ENCODE data around the gene MMP28.

MMP28 gene

DNA sequence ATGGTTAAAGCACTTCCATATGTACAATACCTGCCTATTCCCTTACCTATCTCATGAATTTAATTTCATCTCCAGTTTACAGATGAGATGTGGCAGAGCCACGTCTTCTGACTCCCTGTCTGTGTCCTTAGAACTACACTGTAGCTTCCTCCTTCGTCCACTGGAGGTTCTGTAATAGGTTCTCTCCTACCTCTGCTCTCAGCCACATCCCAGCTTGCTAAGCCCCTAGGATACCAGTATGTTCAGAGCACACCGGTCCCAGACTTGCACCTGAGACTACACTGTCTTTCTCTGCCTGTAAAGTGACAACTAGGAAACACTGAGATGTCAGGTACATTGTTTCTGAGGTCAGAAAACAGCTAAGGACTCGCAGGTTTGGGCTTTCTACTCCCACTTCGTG, 67.8 kb downstream of the MMP28 start:
- no peak for DNase-seq

DNA sequence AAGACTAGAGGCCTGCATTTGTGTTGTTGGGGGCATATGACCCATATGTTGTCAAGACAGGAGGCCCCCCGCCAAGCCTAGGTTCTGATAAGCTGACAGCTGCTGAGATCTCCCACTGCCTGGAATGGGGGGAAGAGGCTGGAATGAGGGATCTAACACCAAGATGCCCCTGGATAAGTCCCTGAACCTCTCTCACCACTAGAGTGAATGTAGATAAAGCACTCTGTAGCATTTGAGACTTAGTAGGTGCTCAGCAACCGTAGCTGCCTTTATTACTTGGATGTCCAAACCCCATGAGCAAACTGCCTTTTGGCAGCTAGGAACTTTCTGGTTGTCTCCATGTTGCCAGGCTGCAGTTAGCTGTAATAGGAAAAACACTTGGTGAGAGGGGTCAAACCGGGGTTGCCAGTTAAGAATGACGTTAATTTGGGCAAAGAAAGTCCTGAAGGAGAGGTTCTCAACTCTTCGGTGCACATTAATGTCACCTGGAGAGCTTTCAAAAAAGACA, 68.4 kb downstream of the MMP28 start:
- no peak for DNase-seq

DNA sequence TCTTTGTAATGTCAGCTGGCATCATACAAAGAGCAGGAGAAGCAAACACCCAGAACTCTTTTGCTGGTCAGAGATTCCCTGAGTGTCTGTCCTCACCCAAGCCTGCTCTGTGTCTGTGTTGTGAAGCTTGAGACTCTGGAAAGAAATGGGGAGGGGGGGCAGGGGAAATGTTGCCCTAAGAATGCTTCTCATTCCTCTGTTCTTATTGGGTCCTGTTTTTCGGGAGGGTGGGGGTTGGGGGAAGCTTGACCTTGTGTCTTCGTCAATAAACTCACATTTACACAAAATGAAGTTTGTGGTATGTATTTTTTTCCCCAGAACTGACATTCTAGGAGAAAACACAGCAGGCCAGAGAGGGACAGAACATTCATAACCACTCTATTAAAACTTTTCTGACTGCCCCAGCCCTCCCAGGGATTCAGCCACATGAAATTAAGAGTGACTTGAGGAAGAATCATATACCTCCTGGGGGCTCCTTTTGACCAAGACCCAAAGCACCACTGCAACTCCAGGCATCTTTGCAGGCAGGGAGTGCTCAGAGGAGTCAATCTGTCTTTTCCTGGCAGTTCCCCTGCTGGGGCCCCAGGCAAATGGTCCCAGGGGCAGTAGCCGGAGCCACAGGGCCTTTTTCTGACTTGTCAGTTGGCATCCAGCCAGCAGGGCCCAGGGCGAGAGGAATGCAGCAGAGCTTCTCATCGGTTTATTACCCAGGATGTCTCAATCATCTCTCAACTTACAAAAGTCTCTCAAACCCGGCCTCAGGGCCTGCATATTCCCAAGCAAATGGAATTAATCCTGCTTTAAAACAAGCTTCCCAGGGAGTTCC, 69.1 kb downstream of the MMP28 start:
- DNase-seq, result peak in 1 of 51 donors; percentile 7

DNA sequence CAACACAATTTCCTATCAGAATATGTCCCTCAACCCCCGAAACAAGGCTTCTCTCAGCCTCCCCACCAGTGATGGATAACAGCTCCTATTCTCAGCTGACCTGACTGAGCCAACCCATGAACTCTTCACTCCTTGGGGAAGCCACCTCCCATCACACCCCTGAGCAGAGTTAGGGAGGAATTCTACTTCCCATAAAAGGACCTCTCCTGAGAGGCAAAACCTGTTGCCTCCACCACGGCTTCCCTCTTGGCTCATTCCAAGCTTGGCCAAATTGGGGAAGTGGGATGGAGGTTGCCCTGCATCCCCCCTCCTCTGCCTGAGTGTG, 69.7 kb downstream of the MMP28 start:
- DNase-seq, result no peak

DNA sequence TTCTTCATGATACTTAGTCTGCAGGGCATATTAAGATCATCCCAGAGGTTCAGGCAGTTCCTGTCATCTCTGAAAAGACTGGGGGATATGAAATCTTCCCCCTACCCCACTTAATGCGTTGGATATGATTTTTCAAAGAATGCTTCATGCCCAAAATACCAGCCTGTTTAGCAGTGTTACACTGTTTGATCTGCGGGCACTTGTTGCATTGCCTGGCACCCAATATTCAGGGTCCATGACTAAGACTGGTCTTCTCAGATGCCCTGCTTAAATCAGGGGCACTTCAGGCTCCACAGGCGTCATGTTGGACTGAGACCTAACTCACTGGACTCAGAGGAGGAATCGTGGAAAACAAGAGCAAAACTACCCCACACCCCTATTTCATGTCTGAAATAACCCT, 70.4 kb downstream of the MMP28 start:
- no peak for DNase-seq

DNA sequence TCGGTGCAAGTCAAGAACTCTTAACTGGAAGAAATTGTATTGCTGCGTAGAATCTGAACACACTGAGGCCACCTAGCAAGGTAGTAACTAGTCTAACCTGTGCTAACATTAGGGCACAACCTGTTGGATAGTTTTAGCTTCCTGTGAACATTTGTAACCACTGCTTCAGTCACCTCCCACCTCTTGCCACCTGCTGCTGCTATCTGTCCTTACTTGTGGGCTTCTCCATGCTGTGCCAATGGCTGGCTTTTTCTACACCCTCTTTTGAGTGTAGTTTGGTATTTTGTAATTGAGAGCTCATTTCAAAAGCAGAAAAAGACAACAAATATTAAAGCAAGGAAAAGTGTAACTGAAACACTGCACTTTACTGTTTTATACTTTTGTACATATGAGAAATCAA, 71.7 kb downstream of the MMP28 start:
- DNase-seq, result no peak

DNA sequence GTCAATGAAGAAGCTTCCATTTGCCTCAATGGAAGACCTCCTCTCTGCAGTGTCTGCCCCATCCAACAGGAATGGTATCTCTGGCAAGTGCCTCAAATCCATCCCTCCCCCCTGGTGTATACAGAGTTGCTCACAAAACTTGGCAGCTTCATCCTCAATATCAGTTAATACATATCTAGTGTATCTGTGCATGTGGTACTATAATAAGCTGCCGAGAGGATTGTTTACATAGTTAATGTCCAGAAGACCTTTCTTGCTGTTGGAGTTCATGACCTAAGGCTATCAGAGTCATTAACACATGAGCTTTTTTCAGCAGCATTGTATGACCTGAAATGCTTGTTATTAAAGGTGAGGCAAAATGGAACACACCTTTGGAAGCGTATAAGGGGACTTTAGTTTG, 78.0 kb downstream of the MMP28 start:
- no peak for DNase-seq

DNA sequence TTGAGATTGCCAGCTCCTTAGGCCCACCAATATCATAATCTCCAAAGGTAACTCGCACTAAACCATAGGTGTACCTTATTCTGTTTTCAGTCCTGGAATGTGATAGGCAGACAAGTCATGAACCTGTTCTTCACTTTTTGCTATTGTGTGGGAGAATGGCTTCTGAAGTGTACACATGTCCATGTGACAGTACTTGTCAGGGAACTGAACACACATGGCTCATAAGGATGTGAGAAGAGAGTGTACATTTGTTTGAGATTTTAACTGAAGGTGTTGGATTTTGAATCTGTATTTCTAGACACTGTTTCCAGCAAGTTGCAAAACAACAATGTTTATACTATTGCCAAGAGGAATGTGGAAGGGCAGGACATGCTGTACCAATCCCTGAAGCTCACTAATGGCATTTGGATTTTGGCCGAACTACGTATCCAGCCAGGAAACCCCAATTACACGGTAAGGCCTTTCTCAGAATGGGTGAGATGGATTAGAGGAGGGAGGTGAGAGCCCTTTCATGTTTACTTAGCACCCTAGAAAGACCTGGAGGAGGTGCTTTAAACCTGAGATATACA, 78.5 kb downstream of the MMP28 start:
- DNase-seq, result no peak

DNA sequence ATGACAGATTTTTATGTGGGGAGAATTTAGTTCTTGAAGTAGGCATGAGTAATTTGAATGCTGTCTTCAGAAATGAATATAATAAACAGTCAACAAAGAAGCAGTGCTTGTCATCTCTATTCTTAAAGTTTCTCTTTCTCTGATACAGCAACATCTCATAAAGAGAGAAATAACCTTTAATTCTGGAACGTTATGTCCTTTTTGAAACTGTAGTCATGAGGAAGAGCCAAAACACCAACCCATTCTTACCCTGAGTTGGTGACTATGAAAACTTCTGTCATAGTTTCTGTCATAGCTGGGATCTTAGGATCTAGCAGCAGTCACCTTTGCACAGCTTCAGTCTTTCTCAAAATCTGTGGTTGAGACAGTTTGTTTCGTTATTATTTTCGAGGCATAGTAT, 79.3 kb downstream of the MMP28 start:
- DNase-seq, result no peak

Data from hypothalamus (tissue), 51 donors.